K562 (cell line): ENCODE results near the gene SLC10A4. TPM values are rescaled to one million over a fixed set of nuclear protein-coding genes. Genes with fewer than 3 reads are reported as not detected.
A peak's percentile ranks its signal among the peaks of the same experiment; 100 is the strongest.

Experiments used
- ATAC-seq: fragments of 200-7000 bp; cut with Tn5 transposase; 3 replicates; pipeline ENCODE4 v1.9.1; 2020; ENCODE audit warnings: moderate library complexity
- BruUV-seq: library from RNA; stranded (reverse); fragments of 400-500 nt; replicated peaks from 2 replicates; lab custom pipeline; 2021; lab: Mats Ljungman, UMichigan
- CTCF ChIA-PET: fragments of 300-600 bp; formaldehyde crosslinking; extraction: SDS; loops from one replicate; lab custom pipeline; 2021; ENCODE audit warnings: low intra/inter-chr PET ratio; lab: Yijun Ruan, JAX
- POLR2A ChIA-PET: fragments of 300-600, 350-650 bp; sonication (Branson Sonifier 250); formaldehyde crosslinking; extraction: SDS; loops from one replicate; lab custom pipeline; 2021; ENCODE audit warnings: antibody characterized with exemption, inconsistent platforms; lab: Yijun Ruan, JAX
- DNase-seq, 4 experiments: peaks; one replicate each; pipeline versions ENCODE4 v3.0.0 to v3.0.0-alpha.2; 2011 to 2018; ENCODE audit warnings: low spot score in 3 of 4, mixed read lengths in 3 of 4; ENCODE audit errors: extremely low read depth in 1 of 4
- FAIRE-seq: peaks from 2 replicates; lab custom pipeline; 2011; peaks lifted over from hg19 to GRCh38; lab: Jason Lieb, UNC
- H2AFZ ChIP-seq: 2 replicates; pipeline ENCODE4 v1.6.0; 2011; ENCODE audit warnings: low read depth, low read length, control low read depth, inconsistent platforms
- H3K27ac ChIP-seq: fragments of 200-600 bp; 3 replicates; pipeline ENCODE4 v1.8.0; 2011; ENCODE audit warnings: low read depth, mild to moderate bottlenecking, control low read depth, inconsistent platforms, low read length, moderate library complexity, mixed read lengths; ENCODE audit errors: extremely low read depth
- H3K27me3 ChIP-seq, 2 experiments: fragments of 300-600 bp in 1 of 2; 2 replicates in 1 of 2; 3 replicates in 1 of 2; pipeline versions ENCODE4 v1.6.0 to v1.8.0; 2011; ENCODE audit warnings: inconsistent platforms in 2 of 2, low read length in 2 of 2, mild to moderate bottlenecking in 1 of 2, mixed read lengths in 1 of 2, moderate library complexity in 1 of 2; ENCODE audit not compliant: control insufficient read depth in 2 of 2, insufficient read depth in 2 of 2
- H3K36me3 ChIP-seq: fragments of 300-600 bp; 3 replicates; pipeline ENCODE4 v1.8.0; 2011; ENCODE audit warnings: mild to moderate bottlenecking, low read length, inconsistent platforms; ENCODE audit not compliant: control insufficient read depth, insufficient read depth
- H3K4me1 ChIP-seq, 2 experiments: fragments of 200-600 bp in 1 of 2; replicated peaks in 1 of 2; 2 replicates in 1 of 2; 3 replicates in 1 of 2; pipeline versions ENCODE4 v1.5.1 to v1.8.0; 2011; ENCODE audit warnings: inconsistent platforms in 2 of 2, low read length in 2 of 2, mild to moderate bottlenecking in 1 of 2, mixed read lengths in 1 of 2, moderate library complexity in 1 of 2; ENCODE audit not compliant: control insufficient read depth in 2 of 2, insufficient read depth in 2 of 2
- H3K4me2 ChIP-seq: 2 replicates; pipeline ENCODE4 v1.6.1; 2011; ENCODE audit warnings: low read length, control low read depth, inconsistent platforms, mixed read lengths; ENCODE audit not compliant: insufficient read depth
- H3K4me3 ChIP-seq: fragments of 200-600 bp; sonication (generic), shearing (Covaris generic); 2 replicates; pipeline ENCODE4 v1.5.1; 2016; ENCODE audit warnings: control low read depth, inconsistent platforms
- H3K79me2 ChIP-seq: fragments of 200-600 bp; 3 replicates; pipeline ENCODE4 v1.8.0; 2011; ENCODE audit warnings: low read length, inconsistent platforms; ENCODE audit not compliant: control insufficient read depth, insufficient read depth
- H3K9ac ChIP-seq, 2 experiments: 2 replicates each; pipeline versions ENCODE4 v1.6.0 to v1.6.1; 2011; ENCODE audit warnings: low read depth in 2 of 2, low read length in 2 of 2, control low read depth in 1 of 2, inconsistent platforms in 1 of 2, mild to moderate bottlenecking in 1 of 2, mixed read lengths in 1 of 2; ENCODE audit not compliant: insufficient read depth in 1 of 2
- H3K9me1 ChIP-seq: one replicate; pipeline ENCODE4 v1.6.0; 2011; ENCODE audit warnings: inconsistent platforms, mild to moderate bottlenecking, low read length, moderate library complexity; ENCODE audit not compliant: control insufficient read depth, insufficient read depth
- H3K9me3 ChIP-seq: replicated peaks from 2 replicates; pipeline ENCODE4 v1.5.1; 2011; ENCODE audit warnings: low read depth, low read length, inconsistent platforms; ENCODE audit not compliant: control insufficient read depth, insufficient read depth
- H4K20me1 ChIP-seq: replicated peaks from 2 replicates; pipeline ENCODE4 v1.6.1; 2011; ENCODE audit warnings: low read length, inconsistent platforms, mixed read lengths; ENCODE audit not compliant: control insufficient read depth, insufficient read depth
- ELK3 ChIP-seq: fragments of 450-650 bp; formaldehyde crosslinking; IDR thresholded peaks from 2 replicates; pipeline ENCODE4 v1.4.0; 2020; ENCODE audit warnings: mild to moderate bottlenecking
- ETV6 ChIP-seq, 3 experiments: fragments of 150-350 bp in 1 of 3; sonication (generic) in 1 of 3; formaldehyde crosslinking in 1 of 3; IDR thresholded peaks; 2 replicates each; pipeline versions ENCODE4 v1.6.1 to v1.8.0; 2014 to 2022; ENCODE audit warnings: borderline replicate concordance in 2 of 3, low read depth in 2 of 3, antibody characterized with exemption in 1 of 3, low read length in 1 of 3, mild to moderate bottlenecking in 1 of 3, missing genetic modification reagents in 1 of 3
- HCFC1 ChIP-seq: IDR thresholded peaks from 2 replicates; pipeline ENCODE4 v1.6.1; 2012; ENCODE audit warnings: low read depth, low read length, improper control_type of control experiment
- ILF3 ChIP-seq: fragments of 450-650 bp; IDR thresholded peaks from 2 replicates; pipeline ENCODE4 v1.6.1; 2018; ENCODE audit warnings: antibody characterized with exemption, mild to moderate bottlenecking, moderate library complexity, borderline replicate concordance
- NCOA6 ChIP-seq: fragments of 450-650 bp; IDR thresholded peaks from 2 replicates; pipeline ENCODE4 v1.6.1; 2017; ENCODE audit warnings: mild to moderate bottlenecking
- POLR2A ChIP-seq: fragments of 450-650 bp; conservative IDR thresholded peaks from 2 replicates; pipeline ENCODE4 v1.6.1; 2016
- SMAD1 ChIP-seq: fragments of 150-350 bp; IDR thresholded peaks from 2 replicates; pipeline ENCODE4 v1.6.1; 2014; ENCODE audit warnings: low read length, low read depth; ENCODE audit not compliant: partially characterized antibody
- WGBS: fragments of 100-300 bp; shearing (Covaris generic); methylation state at CpG from one replicate; pipeline ENCODE4 v1.1.6; 2016; ENCODE audit warnings: low coverage, mixed read lengths; ENCODE audit not compliant: insufficient coverage; ENCODE audit errors: missing lambda C conversion rate; 5-methylcytosine and 5-hydroxymethylcytosine counted together
- in situ Hi-C: fragments of 300-500 bp; cut with MboI; formaldehyde crosslinking; loops from 4 replicates; pipeline ENCODE4 v1.15.0; 2018; ENCODE audit warnings: inconsistent platforms, mixed read lengths
- intact Hi-C: fragments of 100-400 bp; cut with micrococcal nuclease; formaldehyde crosslinking; loops from 2 replicates; pipeline ENCODE4 v1.14.2; 2022
- polyA plus RNA-seq, 8 experiments: library from polyadenylated mRNA; depleted of rRNA in 4 of 8; stranded (reverse) in 5 of 8; unstranded in 3 of 8; fragments of >200 nt; fragmentation: Nextera tagmentation in 2 of 8; fragmentation: Illumina TruSeq in 1 of 8; extraction: Ambion mirVana in 2 of 8; extraction: Trizol in 1 of 8; gene quantifications; 2 replicates each; pipeline versions ENCODE4 v1.2.1 to v1.2.3, GENCODE V29; 2011 to 2014; ENCODE audit warnings: inconsistent platforms in 1 of 8, missing spikeins in 1 of 8
- total RNA-seq, 7 experiments: library from RNA; depleted of rRNA in 6 of 7; stranded (reverse); fragments of >200 nt in 6 of 7; fragmentation: Illumina TruSeq in 2 of 7; extraction: Trizol in 2 of 7; gene quantifications; 2 replicates each; pipeline versions ENCODE4 v1.2.1 to v1.2.3, GENCODE V29; 2011 to 2021; ENCODE audit warnings: low replicate concordance in 1 of 7

The SLC10A4 gene
- total and polyA plus RNA-seq, 9 of the 15 experiments (the other 6 are each of a cell fraction or from before 2014, with no cell fraction given): 2.5 to 16.9 (median 9.3) TPM

DNA sequence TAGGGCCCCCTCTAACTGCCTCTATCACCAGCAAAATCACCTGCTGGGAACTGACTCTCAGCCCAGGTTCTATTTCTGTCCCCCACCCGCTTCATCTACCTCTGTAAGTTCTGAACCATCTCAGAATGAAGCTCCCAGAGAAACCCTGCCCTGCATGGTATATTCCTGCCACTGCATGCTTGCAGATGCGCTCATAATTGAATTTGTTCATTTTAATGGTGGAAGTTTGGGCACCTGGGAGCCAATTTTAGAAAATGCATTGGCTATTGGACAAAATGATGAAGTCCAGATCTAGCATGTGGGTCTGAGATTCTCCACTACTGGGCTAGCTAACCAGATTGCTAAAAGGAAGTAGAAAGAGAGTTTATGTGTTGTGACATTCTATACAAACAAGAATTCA lies 28.6 kb upstream of the SLC10A4 start:
- CTCF ChIA-PET: no interaction called here
- no peaks in the 10 kb centered on the region for H4K20me1 ChIP-seq
- no peak overlapping the region for H3K4me2 ChIP-seq
- H3K4me1 ChIP-seq: no peaks in the 10 kb centered on the region; a peak in 2 of 5 replicates
- in situ Hi-C loops (no loop called here), intact Hi-C loops (no loop called here)
- no peaks in the 10 kb centered on the region for H3K9me1 ChIP-seq
- POLR2A ChIA-PET: interaction anchor here (2.0 kb wide), 1 partner anchor 8 kb away, joined by 4 read pairs; no protein-coding TSS in a partner anchor
- no peak overlapping the region for H3K27ac ChIP-seq
- ATAC-seq (no peak; the same call in 2 of the 3 replicates), DNase-seq (no peak), FAIRE-seq (no peak)
- H3K9ac ChIP-seq: no peak overlapping the region
- WGBS: 39% methylated on average over 2 of the region's 2 CpGs
- H3K36me3 ChIP-seq: no peaks in the 10 kb centered on the region
- H3K9me3 ChIP-seq: no peaks in the 10 kb centered on the region
- no peaks in the 10 kb centered on the region for H3K79me2 ChIP-seq
- TF ChIP-seq ETV6 (IDR thresholded peaks at IDR 0.05; ENCODE audit: borderline replicate concordance in 1 of 2, low read depth in 2 of 2, low read length in 1 of 2) (no peak), ETV6 (CRISPR knock-in tag; IDR thresholded peaks at IDR 0.05; ENCODE audit: borderline replicate concordance) (no peak), POLR2A (no peak), ILF3 (no peak), SMAD1 (no peak), NCOA6 (no peak)
- H3K4me3 ChIP-seq: no peak overlapping the region
- no peaks in the 10 kb centered on the region for H3K27me3 ChIP-seq
- peak overlapping the region; percentile 40; the same call in 1 of the 2 replicates for H2AFZ ChIP-seq
- BruUV-seq: no TSS peak

DNA sequence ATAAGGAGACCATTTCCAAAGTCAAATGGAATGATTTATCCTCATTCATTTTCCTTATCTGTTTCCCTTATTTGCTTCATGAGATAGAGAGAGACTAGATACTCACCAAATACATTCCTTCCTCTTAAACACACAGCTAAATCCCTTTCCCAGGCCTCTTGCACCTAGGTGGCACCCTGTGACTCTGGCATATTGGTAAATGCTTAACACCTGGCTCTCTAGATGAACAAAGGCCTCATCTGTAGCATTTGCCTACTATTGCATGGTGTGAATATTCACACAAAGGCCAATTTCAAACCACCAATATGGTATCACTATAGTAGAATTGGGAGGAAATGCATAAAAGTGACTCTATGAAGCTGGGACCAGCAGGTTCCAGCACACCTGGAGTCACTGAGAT lies 22.1 kb upstream of the SLC10A4 start:
- intact Hi-C loops (no loop called here), in situ Hi-C loops (no loop called here)
- H3K36me3 ChIP-seq: no peaks in the 10 kb centered on the region
- POLR2A ChIA-PET: no interaction called here
- no peaks in the 10 kb centered on the region for H3K27me3 ChIP-seq
- H3K27ac ChIP-seq: no peak overlapping the region
- H3K79me2 ChIP-seq: no peaks in the 10 kb centered on the region
- FAIRE-seq (no peak), DNase-seq (no peak), ATAC-seq (no peak)
- H3K9ac ChIP-seq: no peak overlapping the region
- no peaks in the 10 kb centered on the region for H3K4me1 ChIP-seq
- CTCF ChIA-PET: no interaction called here
- H3K4me3 ChIP-seq: no peak overlapping the region
- H3K4me2 ChIP-seq: no peak overlapping the region
- no peaks in the 10 kb centered on the region for H3K9me3 ChIP-seq
- no peak overlapping the region for H2AFZ ChIP-seq
- no peaks in the 10 kb centered on the region for H4K20me1 ChIP-seq
- no peaks in the 10 kb centered on the region for H3K9me1 ChIP-seq
- BruUV-seq: no TSS peak
- TF ChIP-seq HCFC1 (no peak), ELK3 (no peak)
